Uterine smooth muscle cell (primary cell): ENCODE results near the gene TNFSF9. TPM values are rescaled to one million over a fixed set of nuclear protein-coding genes. Genes with fewer than 3 reads are reported as not detected.

Experiments used
- total RNA-seq: library from RNA; depleted of rRNA; stranded (reverse); fragments of >200 nt; gene quantifications from 2 replicates; pipeline ENCODE4 v1.2.3, GENCODE V29; 2014

The TNFSF9 gene, protein sequence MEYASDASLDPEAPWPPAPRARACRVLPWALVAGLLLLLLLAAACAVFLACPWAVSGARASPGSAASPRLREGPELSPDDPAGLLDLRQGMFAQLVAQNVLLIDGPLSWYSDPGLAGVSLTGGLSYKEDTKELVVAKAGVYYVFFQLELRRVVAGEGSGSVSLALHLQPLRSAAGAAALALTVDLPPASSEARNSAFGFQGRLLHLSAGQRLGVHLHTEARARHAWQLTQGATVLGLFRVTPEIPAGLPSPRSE
- 0.11 TPM in 1 of 2 replicates, not detected in the other for total RNA-seq

DNA sequence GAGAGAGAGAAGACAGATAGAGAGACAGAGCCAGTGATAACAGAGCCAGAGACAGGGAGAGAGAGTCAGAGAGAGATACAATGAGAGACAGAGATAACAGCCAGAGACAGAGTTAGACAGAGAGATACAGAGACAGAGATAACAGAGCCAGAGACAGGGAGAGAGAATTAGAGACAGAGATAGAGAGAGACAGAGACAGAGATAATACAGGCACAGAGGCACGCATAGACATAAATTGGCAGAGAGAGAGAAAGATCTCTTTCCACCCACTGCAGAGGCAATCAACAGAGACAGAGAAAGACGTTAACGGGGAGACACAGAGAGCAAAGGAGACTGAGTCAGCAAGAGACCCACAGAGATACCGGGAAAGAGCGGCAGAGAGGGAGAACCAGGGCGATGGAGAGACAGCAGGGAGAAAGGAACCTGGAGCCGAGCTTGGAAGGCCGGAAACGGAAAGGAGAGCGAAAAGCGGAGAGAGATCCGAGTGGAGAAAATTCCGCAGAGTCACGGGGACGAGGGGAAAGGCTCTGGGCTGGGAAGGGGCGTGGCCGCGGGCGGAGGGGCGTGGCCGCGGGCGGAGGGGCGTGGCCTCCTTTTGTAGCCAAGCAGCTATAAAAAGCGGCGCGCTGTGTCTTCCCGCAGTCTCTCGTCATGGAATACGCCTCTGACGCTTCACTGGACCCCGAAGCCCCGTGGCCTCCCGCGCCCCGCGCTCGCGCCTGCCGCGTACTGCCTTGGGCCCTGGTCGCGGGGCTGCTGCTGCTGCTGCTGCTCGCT, at the start of gene TNFSF9:
TNFSF9 (plus strand) TSS at position 641 of the 777 bp plus-strand sequence; CDS start at position 652, 11 bp downstream.

DNA sequence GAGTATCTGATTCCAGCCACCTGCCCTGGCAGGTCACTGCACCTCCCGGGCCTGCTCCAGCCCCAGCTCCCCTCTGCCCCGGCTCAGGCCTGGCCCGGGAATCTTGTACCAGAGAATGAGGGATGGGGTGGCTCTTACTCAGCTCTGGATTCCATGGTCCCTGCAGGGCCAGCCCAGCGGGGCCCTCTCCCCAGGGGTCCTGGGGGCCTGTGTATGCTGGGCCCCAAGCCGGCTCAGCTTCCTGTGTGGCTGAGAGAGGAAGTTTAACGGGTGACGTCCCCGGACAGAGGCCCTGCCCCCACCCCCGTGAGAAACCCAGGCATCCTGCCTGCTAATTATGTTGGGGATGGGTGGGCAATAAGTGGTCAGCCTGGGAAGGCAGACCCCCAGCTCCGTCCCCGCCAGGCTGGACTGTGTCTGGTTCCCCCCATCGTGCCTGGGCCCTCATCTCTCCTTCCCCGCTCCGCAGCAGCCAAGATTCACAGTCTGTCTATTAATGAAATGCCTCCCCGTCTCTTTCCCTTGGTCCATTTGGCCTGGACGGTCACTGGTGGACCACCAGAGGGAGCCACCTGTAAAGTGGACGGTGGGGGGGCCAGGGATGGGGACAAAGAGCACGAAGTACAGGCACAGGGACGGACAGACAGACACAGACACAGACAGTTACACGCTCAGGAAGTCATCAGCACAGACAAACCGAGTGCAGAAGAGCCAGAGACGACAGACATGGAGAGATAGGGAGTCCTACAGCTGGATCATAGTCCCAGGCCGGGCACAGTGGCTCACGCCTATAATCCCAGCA, 49.1 kb upstream of the TNFSF9 start, which contains the start of gene DENND1C:
DENND1C (minus strand) TSS at position 247 of the 802 bp plus-strand sequence; CDS start at position 155, 92 bp downstream.

DNA sequence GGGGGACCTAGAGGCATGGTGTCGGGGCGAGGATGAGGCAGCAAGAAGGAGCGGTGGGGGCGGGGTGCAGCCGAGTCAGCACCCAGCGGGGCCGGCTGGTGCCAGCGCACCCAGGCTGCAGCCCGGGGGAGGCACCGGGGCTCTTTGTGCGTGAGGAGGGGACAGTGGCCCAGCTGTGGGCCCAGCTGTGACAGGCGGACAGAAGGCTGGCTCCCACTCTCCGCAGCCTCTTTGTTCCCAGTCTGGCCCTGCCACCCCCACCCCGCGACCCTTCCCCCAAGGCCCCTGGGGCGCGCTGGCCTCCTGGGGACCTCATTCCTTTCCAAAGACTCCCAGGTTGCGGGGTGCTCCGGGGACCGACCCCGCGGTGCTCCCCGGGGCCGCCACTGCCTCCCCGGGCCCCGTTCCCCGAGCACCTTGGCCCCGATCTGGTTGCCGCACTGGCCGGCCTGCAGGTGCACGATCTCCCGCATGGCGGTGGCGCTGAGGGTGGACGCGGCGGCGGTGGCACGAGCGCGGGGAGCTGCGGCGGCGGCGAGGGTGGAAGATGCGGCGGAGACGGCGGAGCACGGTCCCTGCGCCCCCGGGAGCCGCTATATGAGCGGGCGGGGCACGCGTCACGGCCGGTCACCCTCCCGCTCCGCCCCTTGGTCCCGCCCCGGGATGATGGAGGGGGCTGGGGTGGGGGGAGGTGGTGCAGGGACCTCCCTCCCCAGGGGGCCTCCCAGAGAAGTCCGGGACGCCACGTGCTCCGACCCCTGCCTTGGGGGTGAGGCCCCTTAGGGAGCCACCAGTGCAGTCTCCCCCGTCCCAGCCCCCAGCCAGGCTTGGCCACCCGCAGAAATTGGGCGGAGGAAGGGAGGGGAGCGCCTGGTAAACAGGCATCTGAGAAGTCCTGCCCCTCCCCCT, 28.8 kb upstream of the TNFSF9 start, which contains the start of gene TUBB4A:
TUBB4A (minus strand) TSS at position 570 of the 909 bp plus-strand sequence; CDS start at position 473, 97 bp downstream.

Other genes starting within 250 kb of the TNFSF9 start
- gene ACER1, start 197.4 kb upstream of the TNFSF9 start, total RNA-seq = not detected in 2 replicates
- 53.1 and 69.3 TPM in 2 replicates for gene CLPP, start 169.5 kb upstream of the TNFSF9 start, total RNA-seq
- 27.4 and 27.7 TPM in 2 replicates for gene ALKBH7, start 158.2 kb upstream of the TNFSF9 start, total RNA-seq
- gene PSPN, start 155.1 kb upstream of the TNFSF9 start, total RNA-seq = 0.33 and 0.87 TPM in 2 replicates
- gene GTF2F1, start 137.9 kb upstream of the TNFSF9 start, total RNA-seq = 56.7 and 57.9 TPM in 2 replicates
- 94.7 and 125 TPM in 2 replicates for gene KHSRP, start 106.2 kb upstream of the TNFSF9 start, total RNA-seq
- gene SLC25A41, start 97.3 kb upstream of the TNFSF9 start, total RNA-seq = 0.11 TPM in 1 of 2 replicates, not detected in the other
- gene SLC25A23, start 71.2 kb upstream of the TNFSF9 start, total RNA-seq = 11.7 and 29.0 TPM in 2 replicates
- gene CRB3, start 66.8 kb upstream of the TNFSF9 start, total RNA-seq = 0.12 TPM in 1 of 2 replicates, not detected in the other
- not detected in 2 replicates for gene DENND1C, start 49.2 kb upstream of the TNFSF9 start, total RNA-seq
- not detected in 2 replicates for gene TUBB4A, start 28.7 kb upstream of the TNFSF9 start, total RNA-seq
- not detected in 2 replicates for gene CD70, start 60.1 kb downstream of the TNFSF9 start, total RNA-seq
- gene TNFSF14, start 139.1 kb downstream of the TNFSF9 start, total RNA-seq = not detected in 2 replicates
- gene C3, start 189.6 kb downstream of the TNFSF9 start, total RNA-seq = 0.22 and 0.25 TPM in 2 replicates
- 26.0 and 34.4 TPM in 2 replicates for gene GPR108, start 206.6 kb downstream of the TNFSF9 start, total RNA-seq
- 39.1 and 41.6 TPM in 2 replicates for gene TRIP10, start 208.7 kb downstream of the TNFSF9 start, total RNA-seq
- not detected in 2 replicates for gene SH2D3A, start 236.4 kb downstream of the TNFSF9 start, total RNA-seq
- gene VAV1, start 241.7 kb downstream of the TNFSF9 start, total RNA-seq = not detected in 2 replicates